Measurements from ENCODE around the gene MYOM3. TPM values are rescaled to one million over a fixed set of nuclear protein-coding genes. Genes with fewer than 3 reads are reported as not detected.

MYOM3 gene
- total and polyA plus RNA-seq, 8 donors: 0.12 to 1.8 (median 0.18) TPM; not detected in 1

GRCh38 chr1:24103879-24104278, 8.1 kb downstream of the MYOM3 start:
- 86 to 93% (median 89%) methylated on average over 3 of the region's 3 CpGs for WGBS, 5 donors
- no peak for TF ChIP-seq POLR2AphosphoS5 (IDR thresholded peaks at IDR 0.05)
- no peak for TF ChIP-seq CTCF (IDR thresholded peaks at IDR 0.05)
- TF ChIP-seq EP300 (IDR thresholded peaks at IDR 0.05): no peak
- TF ChIP-seq POLR2A (IDR thresholded peaks at IDR 0.05): no peak
- intact Hi-C loops (cut with DNase I; ENCODE audit: low total_unique reads): no loop called here
- Histone ChIP-seq H3K4me3 (no peak overlapping the region), H3K4me1 (peaks cover 0 to 8% (median 0%) of the 10 kb centered on the region in 4 donors), H3K36me3 (no peaks in the 10 kb centered on the region), H3K27ac (no peak overlapping the region), H3K27me3 (no peaks in the 10 kb centered on the region), H3K9me3 (no peaks in the 10 kb centered on the region)
- DNase-seq: no peak

- TF ChIP-seq POLR2A (IDR thresholded peaks at IDR 0.05) (no peak), CTCF (IDR thresholded peaks at IDR 0.05) (no peak), EP300 (IDR thresholded peaks at IDR 0.05) (no peak), POLR2AphosphoS5 (IDR thresholded peaks at IDR 0.05) (no peak)
Measured at GRCh38 chr1:24103408-24103807, 8.5 kb downstream of the MYOM3 start.

GRCh38 chr1:24102961-24103360, 9.0 kb downstream of the MYOM3 start:
- Histone ChIP-seq H3K36me3 (no peaks in the 10 kb centered on the region), H3K4me3 (no peak overlapping the region), H3K4me1 (peaks cover 0 to 8% (median 0%) of the 10 kb centered on the region in 4 donors), H3K27ac (no peak overlapping the region), H3K27me3 (no peaks in the 10 kb centered on the region), H3K9me3 (no peaks in the 10 kb centered on the region)
- WGBS, 5 donors: 54 to 73% (median 65%) methylated on average over 7 to 8 of the region's 8 CpGs
- peak in 1 of 2 donors; percentile 74 for DNase-seq
- intact Hi-C loops (cut with DNase I; ENCODE audit: low total_unique reads): no loop called here
- TF ChIP-seq POLR2AphosphoS5 (IDR thresholded peaks at IDR 0.05): no peak
- TF ChIP-seq EP300 (IDR thresholded peaks at IDR 0.05): no peak
- no peak for TF ChIP-seq CTCF (IDR thresholded peaks at IDR 0.05)
- TF ChIP-seq POLR2A (IDR thresholded peaks at IDR 0.05): no peak

More at GRCh38 chr1:24103408-24103807, 8.5 kb downstream of the MYOM3 start:
- WGBS, 5 donors: 37 to 57% (median 44%) methylated on average over 3 of the region's 3 CpGs
- DNase-seq: peak in 1 of 2 donors; percentile 44
- Histone ChIP-seq H3K36me3 (no peaks in the 10 kb centered on the region), H3K4me1 (peaks cover 0 to 8% (median 0%) of the 10 kb centered on the region in 4 donors), H3K27ac (no peak overlapping the region), H3K9me3 (no peaks in the 10 kb centered on the region), H3K27me3 (no peaks in the 10 kb centered on the region), H3K4me3 (no peak overlapping the region)
- intact Hi-C loops (cut with DNase I; ENCODE audit: low total_unique reads): no loop called here

GRCh38 chr1:24101796-24102586, 9.9 kb downstream of the MYOM3 start:
- Histone ChIP-seq H3K9me3 (no peaks in the 10 kb centered on the region), H3K27me3 (no peaks in the 10 kb centered on the region), H3K4me3 (no peak overlapping the region), H3K36me3 (no peaks in the 10 kb centered on the region), H3K27ac (no peak overlapping the region), H3K4me1 (peaks cover 0 to 8% (median 0%) of the 10 kb centered on the region in 4 donors)
- 68 to 77% (median 70%) methylated on average over 7 to 9 of the region's 9 CpGs for WGBS, 5 donors
- TF ChIP-seq POLR2AphosphoS5 (IDR thresholded peaks at IDR 0.05) (no peak), POLR2A (IDR thresholded peaks at IDR 0.05) (no peak), CTCF (IDR thresholded peaks at IDR 0.05) (no peak), EP300 (IDR thresholded peaks at IDR 0.05) (no peak)
- intact Hi-C loops (cut with DNase I; ENCODE audit: low total_unique reads): no loop called here
- DNase-seq: peak in 1 of 2 donors; percentile 81

All from stomach (tissue), 9 donors.